Neural progenitor cell (in vitro differentiated cells): ENCODE data around the gene IRF8.

ENCODE experiments used
- CTCF ChIP-seq: fragments of 200-600 bp; sonication (generic); IDR thresholded peaks from 2 replicates; pipeline ENCODE4 v1.5.1; 2017; ENCODE audit warnings: antibody characterized with exemption, mild to moderate bottlenecking
- EZH2 ChIP-seq: fragments of 200-600 bp; sonication (generic); IDR thresholded peaks from 2 replicates; pipeline ENCODE4 v1.6.1; 2017; ENCODE audit warnings: antibody characterized with exemption, mild to moderate bottlenecking, moderate library complexity

- TF ChIP-seq CTCF: no peak
- TF ChIP-seq EZH2: no peak
Observed at GRCh38 chr16:85906349-85906748, 7.4 kb downstream of the IRF8 start.
